Stimulated activated CD4-positive, alpha-beta T cell treated with anti-CD3 and anti-CD28 coated beads, Interleukin-12 subunit alpha, Interleukin-12 subunit beta, amount 100 ng/mL, for 4 hours (primary cell): Measurements from ENCODE around the gene TRIM26.
"Not testable (repeated sequence)": the region's sequence is repeated elsewhere in the genome, so short reads cannot be mapped to it uniquely, and the experiment has no call there.

Experiments used
- DNase-seq: peaks from one replicate; pipeline ENCODE4 v3.0.0-alpha.2; 2020

Gene TRIM26

DNA sequence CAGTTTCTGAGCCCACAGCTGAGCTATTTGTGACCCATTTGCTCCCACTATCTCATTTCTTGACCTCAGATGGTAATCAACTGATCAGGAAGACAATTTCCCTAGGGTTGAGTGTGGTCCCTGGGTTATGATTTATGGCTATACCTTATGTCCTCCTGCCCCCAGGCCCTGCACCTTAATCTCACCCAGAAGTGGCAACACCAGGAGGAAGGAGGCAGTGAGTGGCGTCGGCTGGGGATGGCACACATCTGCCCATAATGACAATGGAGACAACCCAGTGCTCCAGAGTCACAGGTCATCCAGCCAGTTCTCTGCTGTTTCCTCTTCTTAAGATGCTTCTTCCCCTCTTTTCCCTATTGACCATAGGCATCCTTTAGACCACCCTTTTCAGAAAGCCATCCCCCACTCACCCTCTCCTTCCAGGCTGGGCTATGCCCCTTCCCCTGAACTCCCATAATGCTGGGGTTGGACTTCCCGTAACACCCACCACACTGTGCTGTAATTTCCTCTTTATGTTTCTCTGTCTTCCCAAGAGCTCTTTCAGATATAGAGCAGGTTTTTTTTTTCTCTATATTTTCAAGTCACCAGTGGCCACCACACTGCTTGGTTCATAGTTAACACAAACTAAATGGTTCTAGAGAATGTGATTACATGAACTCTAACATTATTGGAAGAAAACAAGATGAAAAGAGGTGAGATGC, 60.1 kb downstream of the TRIM26 start:
- no peak for DNase-seq

DNA sequence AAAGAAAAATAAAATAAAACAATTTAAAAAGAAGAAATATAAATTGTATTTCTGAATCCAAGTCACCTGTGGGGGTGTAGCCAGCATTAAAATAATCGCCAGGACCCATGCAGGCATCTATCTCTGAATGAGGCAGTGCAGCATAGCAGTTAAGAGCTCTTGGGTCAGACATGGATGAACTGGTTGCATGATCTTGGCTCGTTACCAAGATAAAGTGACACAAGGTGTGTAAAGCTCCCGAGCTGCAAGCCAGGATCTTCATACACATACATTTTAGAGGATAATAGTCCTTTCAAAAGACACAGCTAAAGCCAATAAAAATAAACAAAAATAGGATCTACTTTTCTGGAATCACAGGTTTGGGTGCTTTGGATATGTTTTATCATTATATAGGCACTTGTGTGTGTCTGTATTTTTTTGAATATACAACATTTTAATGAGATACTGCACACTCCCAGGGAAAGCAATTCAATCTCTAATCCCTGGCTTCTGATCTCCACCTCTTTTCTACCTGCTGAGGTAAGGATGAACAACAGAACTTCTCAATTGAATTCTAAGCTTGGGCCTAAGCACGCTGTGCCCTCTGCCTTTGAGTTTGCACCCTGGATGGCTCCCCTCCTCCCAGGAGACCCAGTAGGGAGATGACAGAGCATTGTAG, 61.1 kb downstream of the TRIM26 start:
- DNase-seq = no peak

DNA sequence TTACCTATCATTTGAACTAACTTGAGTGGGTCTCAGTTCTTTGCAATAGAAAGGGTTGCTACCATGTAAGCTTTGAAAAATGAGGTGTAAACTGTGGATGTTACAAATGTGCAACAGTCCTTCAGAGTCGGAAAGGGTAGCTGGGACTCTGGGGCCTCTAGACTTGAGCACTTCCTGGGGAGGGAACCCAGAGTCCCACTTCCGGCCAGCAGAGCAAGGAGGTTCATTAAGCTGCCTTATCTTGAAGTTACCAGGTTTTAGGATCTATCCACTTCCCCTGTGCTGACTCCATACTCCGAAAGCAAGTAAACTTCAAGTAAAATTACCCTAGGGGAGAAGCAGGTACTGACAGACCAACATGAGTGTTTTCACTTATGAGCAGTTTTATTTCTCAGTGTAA, 61.6 kb downstream of the TRIM26 start:
- no peak for DNase-seq

DNA sequence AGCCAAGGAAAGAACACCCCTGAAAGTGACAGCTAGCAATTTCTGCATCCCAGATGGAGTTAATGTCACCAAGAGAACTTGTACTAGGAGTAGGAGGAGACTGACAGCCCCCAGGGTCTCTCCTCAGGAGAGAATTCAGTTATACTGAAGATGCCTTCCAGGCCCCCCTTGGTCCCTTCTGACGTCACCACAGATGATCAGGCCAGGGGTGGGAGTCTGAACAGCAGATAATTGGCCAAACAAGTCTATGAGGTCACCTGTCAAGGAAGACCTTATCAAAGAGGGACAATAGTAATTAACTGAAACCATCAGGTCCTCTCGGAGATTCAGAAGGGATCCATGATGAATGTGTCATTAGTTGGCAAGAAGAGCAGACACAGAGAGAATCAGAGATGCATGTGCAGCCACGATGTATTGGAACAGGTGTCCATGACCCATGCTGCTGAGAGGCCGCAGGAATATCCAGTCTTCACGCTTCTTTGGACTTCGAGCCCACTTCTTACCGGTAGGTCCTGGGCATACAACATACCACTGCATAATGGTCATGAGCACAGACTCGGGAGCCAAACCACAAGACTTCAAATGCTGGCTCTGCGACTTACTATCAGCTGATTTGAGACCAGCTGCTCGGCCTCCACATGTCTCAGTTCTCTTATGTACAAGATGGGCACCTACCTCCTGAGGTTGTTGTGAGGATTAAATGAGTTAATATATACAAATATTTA, 62.4 kb downstream of the TRIM26 start:
- DNase-seq = no peak

DNA sequence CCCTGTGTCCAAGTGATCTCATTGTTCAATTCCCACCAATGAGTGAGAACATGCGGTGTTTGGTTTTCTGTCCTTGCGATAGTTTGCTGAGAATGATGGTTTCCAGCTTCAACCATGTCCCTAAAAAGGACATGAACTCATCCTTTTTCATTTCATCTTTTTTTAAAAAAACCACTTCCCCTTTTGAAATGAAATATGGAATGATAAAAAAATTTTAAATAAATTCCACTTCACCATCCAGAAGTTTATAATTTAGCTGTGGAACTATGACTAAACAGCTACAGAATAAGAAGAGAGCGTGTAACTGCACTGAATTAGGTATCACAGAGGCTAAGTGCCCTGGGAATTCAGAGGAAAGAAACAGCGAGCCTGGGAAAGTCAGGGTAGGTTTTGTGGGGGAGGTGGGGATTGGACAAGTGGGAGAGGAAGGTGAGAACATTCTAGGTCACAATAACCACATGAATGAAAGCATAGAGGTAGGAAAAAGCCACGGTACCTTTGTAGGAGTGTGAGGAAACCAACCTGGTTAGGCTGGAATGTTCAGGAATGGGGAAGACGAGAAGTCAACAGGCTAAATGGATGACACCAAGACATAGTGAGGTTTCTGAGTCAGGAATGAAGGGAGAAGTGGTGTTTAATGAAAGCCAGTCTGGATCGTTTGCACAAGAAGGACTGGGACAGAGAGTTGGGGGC, 63.2 kb downstream of the TRIM26 start:
- DNase-seq = no peak

DNA sequence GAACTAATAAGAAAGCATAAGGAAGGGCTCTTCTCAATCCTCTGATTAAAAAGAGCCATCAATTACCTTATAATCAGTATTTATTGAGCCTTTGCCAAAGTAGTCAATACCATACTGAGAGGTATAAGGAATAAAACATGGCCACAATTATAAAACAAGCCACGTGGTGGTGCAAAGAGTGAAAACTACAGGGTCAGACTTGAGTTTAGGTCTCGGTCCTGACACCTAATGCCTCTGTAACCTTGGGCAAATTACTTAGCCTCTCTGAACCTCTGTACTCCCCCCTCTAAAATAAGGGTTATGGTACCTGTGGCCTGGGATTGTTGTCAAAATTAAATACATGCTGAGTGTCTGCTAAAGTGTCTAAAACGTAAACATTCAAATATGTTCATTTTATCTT, 64.0 kb downstream of the TRIM26 start:
- DNase-seq = no peak

DNA sequence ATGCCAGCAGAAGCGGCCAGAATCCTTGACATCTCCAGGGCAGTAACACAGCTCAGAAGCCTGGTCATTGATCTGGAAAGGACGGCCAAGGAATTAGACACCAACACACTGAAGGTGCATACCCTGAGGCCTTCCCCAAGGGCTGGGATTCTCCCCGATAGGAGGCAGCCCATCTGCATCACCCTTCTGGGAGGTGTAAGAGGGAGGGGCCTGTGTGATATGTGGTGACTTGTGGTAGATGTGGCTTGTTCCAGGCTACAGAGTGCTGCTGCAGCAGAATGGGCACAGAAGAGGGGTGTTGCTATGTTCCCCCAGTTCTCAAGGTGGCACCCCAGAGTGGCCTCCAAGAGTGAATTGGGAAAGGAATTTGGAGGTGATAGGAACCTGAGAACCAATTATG, 66.1 kb downstream of the TRIM26 start:
- DNase-seq = no peak

DNA sequence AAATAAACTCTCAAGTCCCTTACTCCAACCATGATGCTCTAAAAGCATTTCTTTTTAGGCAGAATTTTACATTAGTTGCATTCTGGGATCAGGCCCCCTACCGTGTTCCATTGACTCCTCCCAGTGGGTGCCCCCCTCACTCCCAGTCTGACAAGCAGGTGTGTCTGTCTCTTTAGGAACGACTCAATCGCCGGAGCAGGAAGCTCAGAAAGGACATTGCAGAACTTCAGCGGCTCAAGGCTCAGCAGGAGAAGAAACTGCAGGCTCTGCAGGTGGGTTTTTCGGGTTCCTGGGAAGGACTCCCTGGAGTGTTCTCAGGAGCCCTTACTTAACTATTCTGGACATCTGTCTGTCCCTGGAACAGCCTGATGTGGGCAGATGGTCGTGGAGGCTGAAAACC, 67.4 kb downstream of the TRIM26 start:
- no peak for DNase-seq

DNA sequence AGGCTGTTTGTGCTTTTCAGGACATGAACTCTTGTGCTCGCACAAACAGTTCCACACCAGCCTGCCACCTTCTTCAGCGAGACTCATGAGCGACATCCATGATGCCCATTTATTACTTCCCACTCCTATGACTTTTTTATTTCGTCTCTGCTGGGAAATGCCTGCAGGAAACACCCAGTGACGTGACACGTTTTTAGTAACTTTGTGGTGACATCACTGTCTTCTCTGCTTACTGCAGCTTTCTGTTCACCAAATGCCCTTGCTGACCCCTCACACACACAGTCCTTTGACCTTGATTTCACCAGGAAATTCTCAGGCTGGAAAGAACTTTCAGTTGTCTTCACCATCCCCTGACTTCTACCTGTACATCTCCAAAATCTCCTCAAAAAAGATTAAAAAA, 68.4 kb downstream of the TRIM26 start:
- no peak for DNase-seq

DNA sequence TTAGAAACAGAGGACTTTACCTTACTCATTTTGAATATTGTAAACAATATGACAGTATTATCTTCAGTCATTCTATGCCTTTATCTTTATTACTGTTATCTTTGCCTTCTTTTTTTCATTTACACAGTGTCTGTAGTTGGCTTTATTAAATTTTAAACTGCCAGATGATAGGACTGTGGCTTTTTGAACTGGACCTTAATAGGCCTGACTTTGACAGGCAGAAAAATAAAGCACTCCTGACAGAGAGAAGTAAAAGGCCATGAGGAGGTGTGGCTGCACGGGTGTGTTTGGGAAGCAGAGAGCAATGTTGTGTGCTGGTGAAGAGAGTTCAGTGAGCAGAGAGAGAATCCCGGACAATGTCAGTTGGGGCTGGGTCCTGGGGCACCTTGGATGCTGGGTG, 69.4 kb downstream of the TRIM26 start:
- no peak for DNase-seq

DNA sequence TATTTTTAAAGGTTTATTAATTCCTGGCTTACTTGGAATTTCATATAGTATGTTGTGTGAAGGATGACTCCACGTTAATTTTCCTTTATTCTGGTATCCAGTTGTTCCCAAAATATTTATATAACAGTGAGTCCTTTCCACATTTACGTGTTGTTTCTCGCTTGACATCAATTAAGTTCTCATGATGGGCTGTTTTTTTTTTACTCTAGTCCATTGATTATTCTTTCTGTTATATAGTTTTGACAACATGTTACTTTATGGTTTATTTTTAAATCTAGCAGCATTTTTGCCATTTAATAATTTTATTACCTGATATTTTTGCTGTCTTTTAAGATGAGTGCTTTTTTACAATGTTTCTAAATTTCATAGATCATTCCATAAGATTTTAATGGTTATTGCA, 70.5 kb downstream of the TRIM26 start:
- no peak for DNase-seq

DNA sequence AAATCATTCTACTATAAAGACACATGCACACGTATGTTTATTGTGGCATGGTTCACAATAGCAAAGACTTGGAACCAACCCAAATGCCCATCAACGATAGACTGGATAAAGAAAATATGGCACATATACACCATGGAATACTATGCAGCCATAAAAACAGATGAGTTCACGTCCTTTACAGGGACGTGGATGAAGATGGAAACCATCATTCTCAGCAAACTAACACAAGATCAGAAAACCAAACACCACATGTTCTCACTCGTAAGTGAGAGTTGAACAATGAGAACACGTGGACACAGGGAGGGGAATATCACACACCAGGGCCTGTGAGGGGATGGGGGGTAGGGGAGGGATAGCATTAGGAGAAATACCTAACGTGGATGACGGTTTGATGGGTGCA, 73.0 kb downstream of the TRIM26 start:
- DNase-seq = not testable (repeated sequence)

DNA sequence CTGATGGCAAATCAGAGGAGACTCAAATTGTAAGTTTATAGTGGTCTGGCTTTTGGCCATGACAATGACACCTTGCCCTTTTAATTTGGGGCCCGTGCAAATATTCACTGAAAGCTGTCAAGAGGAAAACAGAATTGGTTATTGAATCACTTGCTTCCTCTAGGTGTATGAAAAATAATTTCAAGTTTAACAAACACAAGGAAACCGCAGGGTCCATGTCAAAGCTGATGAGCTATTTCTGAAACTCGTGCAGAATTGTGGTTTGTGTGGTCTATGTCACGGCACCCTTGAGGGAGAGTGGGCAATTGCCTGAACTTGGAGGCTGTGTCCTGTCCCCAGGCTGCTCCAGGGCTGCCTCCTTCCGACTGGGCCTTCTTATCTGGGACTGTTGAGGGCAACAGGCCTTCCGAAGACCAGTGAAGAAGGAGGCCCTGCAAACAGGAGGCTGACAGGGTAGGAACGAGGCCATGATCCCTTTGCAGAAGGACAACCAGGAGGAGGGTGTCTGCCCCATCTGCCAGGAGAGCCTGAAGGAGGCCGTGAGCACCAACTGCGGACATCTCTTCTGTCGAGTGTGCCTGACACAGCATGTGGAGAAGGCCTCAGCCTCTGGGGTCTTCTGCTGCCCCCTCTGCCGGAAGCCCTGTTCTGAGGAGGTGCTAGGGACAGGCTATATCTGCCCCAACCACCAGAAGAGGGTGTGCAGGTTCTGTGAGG, 76.5 kb downstream of the TRIM26 start:
- no peak for DNase-seq

DNA sequence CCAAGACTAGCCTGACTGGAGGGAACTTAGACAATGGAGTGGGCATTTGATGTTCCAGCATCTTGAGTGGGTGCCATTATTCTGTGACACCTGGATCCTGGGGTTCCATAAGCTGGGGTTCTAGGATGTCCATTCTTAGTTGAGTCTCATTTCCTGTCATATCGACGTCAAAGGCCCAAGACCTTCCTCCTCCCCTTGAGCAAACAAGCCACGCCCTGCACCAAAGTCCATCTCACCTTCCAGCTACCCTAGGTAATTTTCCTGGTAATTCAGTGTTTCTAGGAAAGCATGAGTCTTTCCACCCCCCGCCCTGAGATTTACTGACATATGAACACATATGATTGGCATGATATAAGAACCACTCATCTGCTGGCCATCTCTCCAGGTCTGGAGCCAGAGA, 77.4 kb downstream of the TRIM26 start, which contains the start of gene TRIM40:
Gene TRIM40 (plus strand): TSS at position 384 of the 400 bp plus-strand sequence. CDS start 897 bp downstream, outside the sequence.
- no peak for DNase-seq

DNA sequence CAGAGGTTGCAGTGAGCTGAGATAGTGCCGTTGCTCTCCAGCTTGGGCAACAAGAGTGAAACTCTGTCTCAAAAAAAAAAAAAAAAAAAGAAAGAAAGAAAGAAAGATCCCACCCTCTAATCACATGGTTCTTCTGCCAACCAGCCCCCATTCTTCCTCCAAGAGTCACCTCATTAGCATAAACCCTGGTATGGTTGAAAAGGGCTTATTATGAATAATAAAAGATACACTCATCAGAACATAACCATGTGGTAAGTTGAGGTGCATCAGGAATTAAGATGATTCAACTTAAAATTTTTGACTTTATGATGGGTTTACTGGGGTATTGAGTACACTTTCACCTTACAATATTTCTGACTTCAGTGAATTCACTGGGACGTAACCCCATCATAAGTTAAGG, 78.1 kb downstream of the TRIM26 start:
- no peak for DNase-seq
